HepG2 (cell line): ENCODE results near the gene FRAS1. TPM values are rescaled to one million over a fixed set of nuclear protein-coding genes. Genes with fewer than 3 reads are reported as not detected.

Experiments used
- ATAC-seq: fragments of 200-7000 bp; cut with Tn5 transposase; 3 replicates; pipeline ENCODE4 v1.9.1; 2020; ENCODE audit warnings: mild to moderate bottlenecking, moderate library complexity
- BruUV-seq: library from RNA; stranded (reverse); fragments of 400-500 nt; replicated peaks from 2 replicates; lab custom pipeline; 2021; lab: Mats Ljungman, UMichigan
- CTCF ChIA-PET: fragments of 300-600 bp; formaldehyde crosslinking; extraction: SDS; loops from one replicate; lab custom pipeline; 2021; ENCODE audit warnings: low total read pairs, inconsistent platforms, low intra/inter-chr PET ratio; lab: Yijun Ruan, JAX
- POLR2A ChIA-PET: fragments of 350-600 bp; sonication (Branson Sonifier 250); formaldehyde crosslinking; loops from one replicate; lab custom pipeline; 2020; ENCODE audit warnings: antibody characterized with exemption, inconsistent platforms; lab: Yijun Ruan, JAX
- DNase-seq: peaks from one replicate; pipeline ENCODE4 v3.0.0-alpha.2; 2015; ENCODE audit warnings: low spot score
- FAIRE-seq: peaks from 3 replicates; lab custom pipeline; 2011; peaks lifted over from hg19 to GRCh38; lab: Jason Lieb, UNC
- H2AFZ ChIP-seq: one replicate; pipeline ENCODE4 v1.6.1; 2011; ENCODE audit warnings: low read length, inconsistent platforms
- H3K27ac ChIP-seq: fragments of 300-600 bp; 3 replicates; pipeline ENCODE4 v1.8.0; 2011; ENCODE audit warnings: mixed run types, mild to moderate bottlenecking, mixed read lengths, low read length, inconsistent platforms; ENCODE audit not compliant: insufficient read depth; ENCODE audit errors: extremely low read length
- H3K27me3 ChIP-seq, 2 experiments: fragments of 200-600 bp in 1 of 2; 2 replicates in 1 of 2; 3 replicates in 1 of 2; pipeline versions ENCODE4 v1.6.0 to v1.8.0; 2011; ENCODE audit warnings: low read length in 2 of 2, mild to moderate bottlenecking in 2 of 2, moderate library complexity in 2 of 2, inconsistent platforms in 1 of 2; ENCODE audit not compliant: insufficient read depth in 2 of 2, control insufficient read depth in 1 of 2
- H3K36me3 ChIP-seq, 2 experiments: fragments of 200-600 bp in 1 of 2; replicated peaks in 1 of 2; 2 replicates in 1 of 2; 3 replicates in 1 of 2; pipeline versions ENCODE4 v1.5.1 to v1.8.0; 2011; ENCODE audit warnings: low read length in 2 of 2, inconsistent platforms in 1 of 2; ENCODE audit not compliant: insufficient read depth in 2 of 2, control insufficient read depth in 1 of 2
- H3K4me1 ChIP-seq: 2 replicates; pipeline ENCODE4 v1.5.1; 2012; ENCODE audit warnings: low read length, inconsistent platforms; ENCODE audit not compliant: insufficient read depth
- H3K4me2 ChIP-seq: 2 replicates; pipeline ENCODE4 v1.6.0; 2011; ENCODE audit warnings: low read depth, low read length, inconsistent platforms
- H3K4me3 ChIP-seq, 3 experiments: fragments of 200-600 bp in 1 of 3; sonication (generic), shearing (Covaris generic) in 1 of 3; replicated peaks in 1 of 3; 2 replicates each; pipeline ENCODE4 v1.5.1; 2011 to 2016; ENCODE audit warnings: low read length in 3 of 3, inconsistent platforms in 2 of 3, low read depth in 2 of 3, mild to moderate bottlenecking in 2 of 3, control low read depth in 1 of 3, mixed read lengths in 1 of 3; ENCODE audit not compliant: insufficient read depth in 1 of 3
- H3K79me2 ChIP-seq: one replicate; pipeline ENCODE4 v1.6.1; 2011; ENCODE audit warnings: low read length, inconsistent platforms; ENCODE audit not compliant: insufficient read depth
- H3K9ac ChIP-seq: 2 replicates; pipeline ENCODE4 v1.6.0; 2011; ENCODE audit warnings: mild to moderate bottlenecking, low read depth, low read length, inconsistent platforms; ENCODE audit not compliant: insufficient read depth
- H3K9me3 ChIP-seq: 2 replicates; pipeline ENCODE4 v1.5.1; 2012; ENCODE audit warnings: mild to moderate bottlenecking, low read length
- H4K20me1 ChIP-seq: 2 replicates; pipeline ENCODE4 v1.6.0; 2011; ENCODE audit warnings: inconsistent platforms, mild to moderate bottlenecking, low read length, moderate library complexity; ENCODE audit not compliant: insufficient read depth
- GRHL1 ChIP-seq: sonication (generic); formaldehyde crosslinking; conservative IDR thresholded peaks from 2 replicates; pipeline ENCODE4 v1.8.0; 2022; ENCODE audit warnings: missing genetic modification reagents
- KDM6A ChIP-seq: IDR thresholded peaks from 2 replicates; pipeline ENCODE4 v1.6.1; 2016; ENCODE audit warnings: low read depth
- TSC22D2 ChIP-seq: sonication (generic); formaldehyde crosslinking; IDR thresholded peaks from 2 replicates; pipeline ENCODE4 v1.5.1; 2020; ENCODE audit warnings: missing genetic modification reagents, mild to moderate bottlenecking, borderline replicate concordance
- ZNF160 ChIP-seq: sonication (generic); formaldehyde crosslinking; IDR thresholded peaks from 2 replicates; pipeline ENCODE4 v1.8.0; 2022; ENCODE audit warnings: mild to moderate bottlenecking, inconsistent platforms, missing genetic modification reagents
- ZNF510 ChIP-seq: sonication (generic); formaldehyde crosslinking; IDR thresholded peaks from 2 replicates; pipeline ENCODE4 v1.4.0; 2020; ENCODE audit warnings: low read depth, mild to moderate bottlenecking, missing genetic modification reagents
- WGBS: methylation state at CpG from one replicate; pipeline ENCODE4 v1.1.6; 2017; ENCODE audit warnings: low lambda C conversion rate; 5-methylcytosine and 5-hydroxymethylcytosine counted together
- in situ Hi-C: cut with HindIII; loops from 2 replicates; pipeline ENCODE4 v1.10.0; 2017; ENCODE audit warnings: low pct_unique_long_range_greater_than_20kb; ENCODE audit not compliant: extremely low pct_ligation_motif_present
- intact Hi-C: fragments of 100-400 bp; cut with micrococcal nuclease; formaldehyde crosslinking; loops from one replicate; pipeline ENCODE4 v1.10.0; 2022; ENCODE audit not compliant: unreplicated experiment
- polyA plus RNA-seq, 8 experiments: library from polyadenylated mRNA; depleted of rRNA in 3 of 8; stranded (reverse) in 7 of 8; unstranded in 1 of 8; fragments of >200 nt; fragmentation: Illumina TruSeq in 4 of 8; extraction: Trizol in 4 of 8; gene quantifications; 2 replicates each; pipeline versions ENCODE4 v1.2.1 to v1.2.3, GENCODE V29; 2011 to 2016; ENCODE audit warnings: low read depth in 4 of 8, missing spikeins in 1 of 8, mixed read lengths in 1 of 8; ENCODE audit not compliant: insufficient read depth in 1 of 8
- total RNA-seq, 5 experiments: library from RNA; depleted of rRNA; stranded (reverse); fragments of >200 nt; fragmentation: Illumina TruSeq; extraction: Trizol; gene quantifications; 2 replicates each; pipeline ENCODE4 v1.2.3, GENCODE V29; 2016; ENCODE audit warnings: low read depth in 1 of 5
- TF ChIP-seq, protein P1 (sequence below): sonication (generic); formaldehyde crosslinking; IDR thresholded peaks from 2 replicates; pipeline ENCODE4 v1.8.0; 2022; ENCODE audit warnings: low read depth, missing genetic modification reagents
- TF ChIP-seq, protein P2 (sequence below), 2 experiments: IDR thresholded peaks; 2 replicates each; pipeline ENCODE4 v1.6.1; 2011 to 2012; ENCODE audit warnings: low read length in 2 of 2, borderline replicate concordance in 1 of 2, low read depth in 1 of 2, mild to moderate bottlenecking in 1 of 2, moderate library complexity in 1 of 2

The FRAS1 gene
- total and polyA plus RNA-seq, 2 of the 13 experiments (the other 11 are each of a cell fraction or from before 2014, with no cell fraction given) = 22.5 to 31.6 TPM

DNA sequence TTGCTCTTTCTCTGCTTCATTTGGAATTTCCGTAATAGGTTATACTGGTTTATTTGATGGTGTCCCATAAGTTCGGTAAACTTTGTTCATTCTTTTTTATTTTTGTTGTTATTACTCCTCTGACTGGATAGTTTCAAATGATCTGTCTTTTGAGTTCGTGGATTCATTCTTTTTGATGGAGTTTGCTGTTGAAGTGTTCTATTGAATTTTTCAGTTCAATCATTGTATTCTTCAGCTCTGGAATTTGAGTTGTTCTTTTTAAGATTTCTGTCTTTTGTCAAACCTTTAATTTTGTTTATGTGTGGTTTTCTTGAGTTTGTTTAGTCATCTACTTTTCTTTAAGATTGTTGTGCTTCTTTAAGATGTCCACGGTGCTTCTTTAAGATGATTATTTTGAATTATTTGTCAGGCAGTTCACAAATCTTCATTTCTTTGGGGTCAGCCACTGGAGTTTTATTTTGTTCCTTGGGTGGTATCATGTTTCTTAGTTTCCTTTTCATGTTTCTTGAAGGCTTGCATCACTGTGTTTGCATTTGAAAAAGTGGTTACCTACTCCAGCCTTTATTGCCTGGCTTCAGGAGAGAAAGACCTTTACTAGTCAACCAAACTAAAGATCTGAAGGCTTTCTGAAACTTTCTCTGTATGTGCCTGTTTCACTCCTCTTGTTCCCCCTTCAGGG is 339.6 kb downstream of the FRAS1 start:
- POLR2A ChIA-PET = no interaction called here
- FAIRE-seq (no peak), DNase-seq (no peak), ATAC-seq (no peak)
- no peak overlapping the region for H3K9ac ChIP-seq
- H3K36me3 ChIP-seq = peaks cover 10 to 34% of the 10 kb centered on the region in 2 experiments; a peak in 4 of 5 replicates
- TF ChIP-seq, protein P1, sequence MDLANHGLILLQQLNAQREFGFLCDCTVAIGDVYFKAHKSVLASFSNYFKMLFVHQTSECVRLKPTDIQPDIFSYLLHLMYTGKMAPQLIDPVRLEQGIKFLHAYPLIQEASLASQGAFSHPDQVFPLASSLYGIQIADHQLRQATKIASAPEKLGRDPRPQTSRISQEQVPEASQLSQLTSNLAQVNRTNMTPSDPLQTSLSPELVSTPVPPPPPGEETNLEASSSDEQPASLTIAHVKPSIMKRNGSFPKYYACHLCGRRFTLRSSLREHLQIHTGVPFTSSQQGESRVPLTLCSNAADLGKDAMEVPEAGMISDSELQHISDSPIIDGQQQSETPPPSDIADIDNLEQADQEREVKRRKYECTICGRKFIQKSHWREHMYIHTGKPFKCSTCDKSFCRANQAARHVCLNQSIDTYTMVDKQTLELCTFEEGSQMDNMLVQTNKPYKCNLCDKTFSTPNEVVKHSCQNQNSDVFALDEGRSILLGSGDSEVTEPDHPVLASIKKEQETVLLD (CRISPR knock-in tag) = no peak
- TF ChIP-seq ZNF160 (CRISPR knock-in tag) (peak; percentile 98), ZNF510 (CRISPR knock-in tag) (no peak), GRHL1 (no peak), TSC22D2 (CRISPR knock-in tag) (no peak), KDM6A (no peak)
- TF ChIP-seq, protein P2, sequence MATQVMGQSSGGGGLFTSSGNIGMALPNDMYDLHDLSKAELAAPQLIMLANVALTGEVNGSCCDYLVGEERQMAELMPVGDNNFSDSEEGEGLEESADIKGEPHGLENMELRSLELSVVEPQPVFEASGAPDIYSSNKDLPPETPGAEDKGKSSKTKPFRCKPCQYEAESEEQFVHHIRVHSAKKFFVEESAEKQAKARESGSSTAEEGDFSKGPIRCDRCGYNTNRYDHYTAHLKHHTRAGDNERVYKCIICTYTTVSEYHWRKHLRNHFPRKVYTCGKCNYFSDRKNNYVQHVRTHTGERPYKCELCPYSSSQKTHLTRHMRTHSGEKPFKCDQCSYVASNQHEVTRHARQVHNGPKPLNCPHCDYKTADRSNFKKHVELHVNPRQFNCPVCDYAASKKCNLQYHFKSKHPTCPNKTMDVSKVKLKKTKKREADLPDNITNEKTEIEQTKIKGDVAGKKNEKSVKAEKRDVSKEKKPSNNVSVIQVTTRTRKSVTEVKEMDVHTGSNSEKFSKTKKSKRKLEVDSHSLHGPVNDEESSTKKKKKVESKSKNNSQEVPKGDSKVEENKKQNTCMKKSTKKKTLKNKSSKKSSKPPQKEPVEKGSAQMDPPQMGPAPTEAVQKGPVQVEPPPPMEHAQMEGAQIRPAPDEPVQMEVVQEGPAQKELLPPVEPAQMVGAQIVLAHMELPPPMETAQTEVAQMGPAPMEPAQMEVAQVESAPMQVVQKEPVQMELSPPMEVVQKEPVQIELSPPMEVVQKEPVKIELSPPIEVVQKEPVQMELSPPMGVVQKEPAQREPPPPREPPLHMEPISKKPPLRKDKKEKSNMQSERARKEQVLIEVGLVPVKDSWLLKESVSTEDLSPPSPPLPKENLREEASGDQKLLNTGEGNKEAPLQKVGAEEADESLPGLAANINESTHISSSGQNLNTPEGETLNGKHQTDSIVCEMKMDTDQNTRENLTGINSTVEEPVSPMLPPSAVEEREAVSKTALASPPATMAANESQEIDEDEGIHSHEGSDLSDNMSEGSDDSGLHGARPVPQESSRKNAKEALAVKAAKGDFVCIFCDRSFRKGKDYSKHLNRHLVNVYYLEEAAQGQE (IDR thresholded peaks at IDR 0.05; ENCODE audit: borderline replicate concordance in 1 of 2, low read depth in 1 of 2, low read length in 2 of 2) = no peak
- H3K27ac ChIP-seq = no peak overlapping the region
- H3K4me3 ChIP-seq = no peak overlapping the region
- 97% methylated on average over 4 of the region's 4 CpGs for WGBS
- in situ Hi-C loops (no loop called here), intact Hi-C loops (loop anchor here (10.0 kb wide), 1 partner anchor 342 kb away; the partner anchor contains the start of gene FRAS1)
- no TSS peak for BruUV-seq
- no peaks in the 10 kb centered on the region for H3K27me3 ChIP-seq
- H3K4me1 ChIP-seq = no peaks in the 10 kb centered on the region
- H3K4me2 ChIP-seq = no peak overlapping the region
- CTCF ChIA-PET = no interaction called here
- no peaks in the 10 kb centered on the region for H3K79me2 ChIP-seq
- no peak overlapping the region for H2AFZ ChIP-seq
- H3K9me3 ChIP-seq = no peaks in the 10 kb centered on the region
- H4K20me1 ChIP-seq = no peaks in the 10 kb centered on the region
